SK-N-SH (cell line): ENCODE measurements around the gene ZNF575.

Experiments
- CTCF ChIP-seq: fragments of 200-600 bp; sonication (generic); IDR thresholded peaks from 2 replicates; pipeline ENCODE4 v1.6.1; 2017; ENCODE audit warnings: antibody characterized with exemption, mild to moderate bottlenecking, moderate library complexity
- EP300 ChIP-seq, 2 experiments: IDR thresholded peaks; 2 replicates each; pipeline versions ENCODE4 v1.4.0 to v1.6.1; 2012; ENCODE audit warnings: borderline replicate concordance in 1 of 2, low read depth in 1 of 2, low read length in 1 of 2
- EZH2phosphoT487 ChIP-seq: fragments of 200-600 bp; sonication (generic); IDR thresholded peaks from 2 replicates; pipeline ENCODE4 v1.6.1; 2017; ENCODE audit warnings: low read depth, mixed run types, mild to moderate bottlenecking, antibody characterized with exemption, moderate library complexity, borderline replicate concordance
- MXI1 ChIP-seq: IDR thresholded peaks from 2 replicates; pipeline ENCODE4 v1.6.1; 2012; ENCODE audit warnings: mild to moderate bottlenecking, low read depth, low read length, improper control_type of control experiment
- PBX3 ChIP-seq: IDR thresholded peaks from 2 replicates; pipeline ENCODE4; 2012
- POLR2AphosphoS5 ChIP-seq: IDR thresholded peaks from 2 replicates; pipeline ENCODE4 v1.6.1; 2012; ENCODE audit warnings: low read depth, low read length
- TAF1 ChIP-seq: IDR thresholded peaks from 2 replicates; pipeline ENCODE4 v1.6.1; 2012; ENCODE audit warnings: low read depth, mild to moderate bottlenecking, low read length, moderate library complexity, borderline replicate concordance
- TEAD4 ChIP-seq: IDR thresholded peaks from 2 replicates; pipeline ENCODE4 v1.4.0; 2012; ENCODE audit warnings: mild to moderate bottlenecking, borderline replicate concordance; ENCODE audit not compliant: insufficient read depth
- ZBTB33 ChIP-seq: IDR thresholded peaks from 2 replicates; pipeline ENCODE4 v1.4.0; 2012; ENCODE audit warnings: low read depth, borderline replicate concordance

GRCh38 chr19:43507880-43508279 is 25.1 kb upstream of the ZNF575 start:
- TF ChIP-seq CTCF (no peak), ZBTB33 (no peak), MXI1 (no peak), TAF1 (no peak), EP300 (IDR thresholded peaks at IDR 0.05; ENCODE audit: borderline replicate concordance in 1 of 2, low read depth in 1 of 2, low read length in 1 of 2) (no peak), POLR2AphosphoS5 (no peak), PBX3 (no peak), EZH2phosphoT487 (no peak), TEAD4 (no peak)
